Upper lobe of right lung (tissue), 1 donor: ENCODE measurements around the gene GID4. TPM values are rescaled to one million over a fixed set of nuclear protein-coding genes. Genes with fewer than 3 reads are reported as not detected.

Experiments
- ATAC-seq: fragments of 200-7000 bp; cut with Tn5 transposase; one replicate; pipeline ENCODE4 v1.9.1; 2020; ENCODE audit warnings: mild to moderate bottlenecking, moderate library complexity
- DNase-seq: peaks from one replicate; pipeline ENCODE4 v3.0.0-alpha.2; 2020
- H3K27ac ChIP-seq: fragments of 200-600 bp; one replicate; pipeline ENCODE4 v1.8.0; 2022
- H3K27me3 ChIP-seq: fragments of 200-600 bp; one replicate; pipeline ENCODE4 v1.8.0; 2022; ENCODE audit warnings: mild to moderate bottlenecking
- H3K36me3 ChIP-seq: fragments of 200-600 bp; one replicate; pipeline ENCODE4 v1.8.0; 2022
- H3K4me1 ChIP-seq: fragments of 200-600 bp; one replicate; pipeline ENCODE4 v1.8.0; 2022
- H3K4me3 ChIP-seq: fragments of 200-600 bp; one replicate; pipeline ENCODE4 v1.8.0; 2022; ENCODE audit warnings: mild to moderate bottlenecking
- H3K9me3 ChIP-seq: fragments of 200-600 bp; one replicate; pipeline ENCODE4 v1.8.0; 2022
- CTCF ChIP-seq: fragments of 200-600 bp; IDR thresholded peaks from one replicate; pipeline ENCODE4 v1.8.0; 2022; ENCODE audit warnings: antibody characterized with exemption
- intact Hi-C: fragments of 100-400 bp; cut with DNase I; formaldehyde crosslinking; loops from one replicate; pipeline ENCODE4 v1.11.0; 2022
- total RNA-seq: library from RNA; stranded (reverse); fragmentation: NEBNext Ultra II Directional; extraction: Animal tissue kit (Norgen Biotek cat#: 25700); gene quantifications from one replicate; pipeline ENCODE4 v1.2.1, GENCODE V29; 2021
- donor health status: DM: no; HTN: yes; CAD: no; lungs with severe emphysema.

The GID4 gene
- total RNA-seq, 1 donor from 2014 or later, result 11.6 TPM

DNA sequence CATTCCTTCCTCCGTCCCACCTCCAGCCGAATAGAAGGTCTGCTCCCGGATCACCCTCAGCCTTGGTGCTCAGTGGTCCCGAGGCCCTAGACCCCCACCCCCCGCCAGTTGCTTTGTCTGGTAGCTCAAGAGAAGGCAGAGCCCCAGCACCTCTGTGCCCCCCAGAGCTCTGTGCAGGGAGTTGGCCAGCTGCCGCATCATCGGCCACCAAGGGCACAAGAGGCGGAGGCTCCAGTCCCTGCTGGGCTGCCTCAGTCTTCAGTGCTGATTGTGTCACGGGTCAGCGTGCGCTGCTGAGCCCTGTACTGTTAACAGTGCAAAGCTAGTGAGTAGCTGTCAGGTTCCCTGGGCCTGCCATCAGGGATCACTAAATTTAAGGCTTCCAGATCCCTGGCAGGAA lies 26.3 kb downstream of the GID4 start:
- Histone ChIP-seq H3K4me3 (no peak overlapping the region), H3K27me3 (no peaks in the 10 kb centered on the region), H3K27ac (no peak overlapping the region), H3K4me1 (no peaks in the 10 kb centered on the region), H3K36me3 (peaks cover 51% of the 10 kb centered on the region), H3K9me3 (no peaks in the 10 kb centered on the region)
- intact Hi-C loops, result no loop called here
- no peak for DNase-seq
- TF ChIP-seq CTCF, result no peak
- no peak for ATAC-seq

DNA sequence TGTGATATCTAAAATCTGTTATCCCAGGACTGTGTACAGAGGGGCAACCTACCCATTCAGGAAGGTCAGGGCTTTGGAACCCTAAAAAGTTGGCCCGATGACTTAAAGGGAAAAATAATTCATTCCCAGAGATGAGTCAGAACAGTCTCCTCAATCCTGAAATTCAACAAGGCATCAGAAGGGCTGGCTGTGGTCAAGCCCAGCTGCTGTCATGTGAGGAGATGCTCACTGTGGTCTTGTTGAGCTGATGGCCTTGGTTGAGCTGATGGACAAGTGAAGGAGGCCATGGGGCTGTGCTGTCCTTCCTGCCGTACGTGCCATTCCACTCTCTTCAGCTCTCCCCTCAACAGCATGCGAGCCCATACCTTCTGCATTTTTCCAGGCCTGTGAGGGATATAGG lies 27.7 kb downstream of the GID4 start:
- Histone ChIP-seq H3K27me3 (no peaks in the 10 kb centered on the region), H3K27ac (no peak overlapping the region), H3K9me3 (no peaks in the 10 kb centered on the region), H3K36me3 (peaks cover 38% of the 10 kb centered on the region), H3K4me1 (no peaks in the 10 kb centered on the region), H3K4me3 (no peak overlapping the region)
- ATAC-seq (no peak), DNase-seq (no peak)
- no peak for TF ChIP-seq CTCF
- intact Hi-C loops, result no loop called here

DNA sequence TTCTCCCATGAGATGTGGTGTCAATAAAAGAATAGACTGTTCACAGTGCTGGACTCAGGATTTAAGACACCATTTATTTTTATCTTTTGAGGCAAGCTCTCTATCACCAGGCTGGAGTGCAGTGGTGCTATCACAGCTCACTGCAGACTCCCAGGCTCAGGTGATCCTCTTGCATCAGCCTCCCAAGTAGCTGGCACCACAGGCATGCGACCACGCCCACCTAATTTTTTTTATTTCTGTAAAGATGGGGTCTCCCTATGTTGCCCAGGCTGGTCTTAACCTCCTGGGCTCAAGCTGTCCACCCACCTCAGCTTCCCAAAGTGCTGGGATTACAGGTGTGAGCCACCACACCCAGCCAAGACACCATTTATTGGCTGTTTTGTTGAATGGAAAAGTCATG lies 29.9 kb downstream of the GID4 start:
- H3K27me3 ChIP-seq, result no peaks in the 10 kb centered on the region
- no peak overlapping the region for H3K27ac ChIP-seq
- H3K4me3 ChIP-seq, result no peak overlapping the region
- DNase-seq (no peak), ATAC-seq (no peak)
- no peak for TF ChIP-seq CTCF
- intact Hi-C loops, result no loop called here
- H3K9me3 ChIP-seq, result no peaks in the 10 kb centered on the region
- no peaks in the 10 kb centered on the region for H3K4me1 ChIP-seq
- peaks cover 19% of the 10 kb centered on the region for H3K36me3 ChIP-seq

- H3K9me3 ChIP-seq, result no peaks in the 10 kb centered on the region
- no peak overlapping the region for H3K4me3 ChIP-seq
- DNase-seq (no peak), ATAC-seq (no peak)
- no peaks in the 10 kb centered on the region for H3K4me1 ChIP-seq
- intact Hi-C loops, result no loop called here
- no peak for TF ChIP-seq CTCF
- no peak overlapping the region for H3K27ac ChIP-seq
- H3K27me3 ChIP-seq, result peaks cover 1% of the 10 kb centered on the region
- H3K36me3 ChIP-seq, result peaks cover 3% of the 10 kb centered on the region
Measured at GRCh38 chr17:18070861-18071340, 31.7 kb downstream of the GID4 start.

- H3K4me1 ChIP-seq, result no peaks in the 10 kb centered on the region
- no peak for TF ChIP-seq CTCF
- peaks cover 6% of the 10 kb centered on the region for H3K27me3 ChIP-seq
- no peak overlapping the region for H3K27ac ChIP-seq
- H3K9me3 ChIP-seq, result no peaks in the 10 kb centered on the region
- intact Hi-C loops, result no loop called here
- no peaks in the 10 kb centered on the region for H3K36me3 ChIP-seq
- H3K4me3 ChIP-seq, result no peak overlapping the region
- DNase-seq (no peak), ATAC-seq (no peak)
Measured at GRCh38 chr17:18071751-18072150, 32.5 kb downstream of the GID4 start.
